HL-60 (cell line): ENCODE data around the gene SPON1.

Source experiments
- GABPA ChIP-seq: IDR thresholded peaks from 2 replicates; pipeline ENCODE4 v1.6.1; 2012; ENCODE audit warnings: low read depth
- POLR2AphosphoS5 ChIP-seq: IDR thresholded peaks from 2 replicates; pipeline ENCODE4 v1.6.1; 2012; ENCODE audit warnings: low read depth
- SPI1 ChIP-seq: IDR thresholded peaks from 2 replicates; pipeline ENCODE4 v1.6.1; 2012; ENCODE audit warnings: low read depth, mild to moderate bottlenecking, borderline replicate concordance
- TF ChIP-seq, protein P1 (sequence below): IDR thresholded peaks from one replicate; pipeline ENCODE4 v1.5.1; 2011; ENCODE audit warnings: low read length, control low read depth, inconsistent platforms; ENCODE audit not compliant: insufficient read depth
- TF ChIP-seq, protein P2 (sequence below): IDR thresholded peaks from 2 replicates; pipeline ENCODE4 v1.6.1; 2012; ENCODE audit warnings: low read depth; ENCODE audit not compliant: insufficient replicate concordance

DNA sequence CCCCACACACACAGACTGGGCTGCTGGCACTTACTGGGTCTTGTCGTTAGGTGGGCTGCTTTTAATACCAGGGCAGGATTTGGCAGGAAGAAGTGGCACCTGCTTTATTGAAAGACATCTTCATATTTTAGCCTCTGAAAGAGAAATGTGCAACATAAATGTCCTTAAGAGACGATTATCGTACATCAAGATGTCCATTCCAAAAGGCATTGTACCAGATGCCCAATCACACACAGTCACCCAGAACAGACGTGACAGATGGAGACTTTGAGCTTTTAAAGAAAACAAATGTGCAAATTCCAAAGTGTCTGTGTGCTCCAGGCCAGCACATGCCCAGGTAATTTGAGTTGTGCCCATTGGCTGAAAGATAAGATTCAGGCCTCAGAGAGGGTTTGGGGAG is 240.8 kb downstream of the SPON1 start:
- TF ChIP-seq GABPA (no peak), POLR2AphosphoS5 (no peak), SPI1 (no peak)
- TF ChIP-seq, protein P1, sequence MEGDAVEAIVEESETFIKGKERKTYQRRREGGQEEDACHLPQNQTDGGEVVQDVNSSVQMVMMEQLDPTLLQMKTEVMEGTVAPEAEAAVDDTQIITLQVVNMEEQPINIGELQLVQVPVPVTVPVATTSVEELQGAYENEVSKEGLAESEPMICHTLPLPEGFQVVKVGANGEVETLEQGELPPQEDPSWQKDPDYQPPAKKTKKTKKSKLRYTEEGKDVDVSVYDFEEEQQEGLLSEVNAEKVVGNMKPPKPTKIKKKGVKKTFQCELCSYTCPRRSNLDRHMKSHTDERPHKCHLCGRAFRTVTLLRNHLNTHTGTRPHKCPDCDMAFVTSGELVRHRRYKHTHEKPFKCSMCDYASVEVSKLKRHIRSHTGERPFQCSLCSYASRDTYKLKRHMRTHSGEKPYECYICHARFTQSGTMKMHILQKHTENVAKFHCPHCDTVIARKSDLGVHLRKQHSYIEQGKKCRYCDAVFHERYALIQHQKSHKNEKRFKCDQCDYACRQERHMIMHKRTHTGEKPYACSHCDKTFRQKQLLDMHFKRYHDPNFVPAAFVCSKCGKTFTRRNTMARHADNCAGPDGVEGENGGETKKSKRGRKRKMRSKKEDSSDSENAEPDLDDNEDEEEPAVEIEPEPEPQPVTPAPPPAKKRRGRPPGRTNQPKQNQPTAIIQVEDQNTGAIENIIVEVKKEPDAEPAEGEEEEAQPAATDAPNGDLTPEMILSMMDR = no peak
- TF ChIP-seq, protein P2, sequence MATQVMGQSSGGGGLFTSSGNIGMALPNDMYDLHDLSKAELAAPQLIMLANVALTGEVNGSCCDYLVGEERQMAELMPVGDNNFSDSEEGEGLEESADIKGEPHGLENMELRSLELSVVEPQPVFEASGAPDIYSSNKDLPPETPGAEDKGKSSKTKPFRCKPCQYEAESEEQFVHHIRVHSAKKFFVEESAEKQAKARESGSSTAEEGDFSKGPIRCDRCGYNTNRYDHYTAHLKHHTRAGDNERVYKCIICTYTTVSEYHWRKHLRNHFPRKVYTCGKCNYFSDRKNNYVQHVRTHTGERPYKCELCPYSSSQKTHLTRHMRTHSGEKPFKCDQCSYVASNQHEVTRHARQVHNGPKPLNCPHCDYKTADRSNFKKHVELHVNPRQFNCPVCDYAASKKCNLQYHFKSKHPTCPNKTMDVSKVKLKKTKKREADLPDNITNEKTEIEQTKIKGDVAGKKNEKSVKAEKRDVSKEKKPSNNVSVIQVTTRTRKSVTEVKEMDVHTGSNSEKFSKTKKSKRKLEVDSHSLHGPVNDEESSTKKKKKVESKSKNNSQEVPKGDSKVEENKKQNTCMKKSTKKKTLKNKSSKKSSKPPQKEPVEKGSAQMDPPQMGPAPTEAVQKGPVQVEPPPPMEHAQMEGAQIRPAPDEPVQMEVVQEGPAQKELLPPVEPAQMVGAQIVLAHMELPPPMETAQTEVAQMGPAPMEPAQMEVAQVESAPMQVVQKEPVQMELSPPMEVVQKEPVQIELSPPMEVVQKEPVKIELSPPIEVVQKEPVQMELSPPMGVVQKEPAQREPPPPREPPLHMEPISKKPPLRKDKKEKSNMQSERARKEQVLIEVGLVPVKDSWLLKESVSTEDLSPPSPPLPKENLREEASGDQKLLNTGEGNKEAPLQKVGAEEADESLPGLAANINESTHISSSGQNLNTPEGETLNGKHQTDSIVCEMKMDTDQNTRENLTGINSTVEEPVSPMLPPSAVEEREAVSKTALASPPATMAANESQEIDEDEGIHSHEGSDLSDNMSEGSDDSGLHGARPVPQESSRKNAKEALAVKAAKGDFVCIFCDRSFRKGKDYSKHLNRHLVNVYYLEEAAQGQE = no peak
